Measurements from ENCODE around the gene S100A1.
"Not testable (repeated sequence)": the region's sequence is repeated elsewhere in the genome, so short reads cannot be mapped to it uniquely, and the experiment has no call there.

Gene S100A1

DNA sequence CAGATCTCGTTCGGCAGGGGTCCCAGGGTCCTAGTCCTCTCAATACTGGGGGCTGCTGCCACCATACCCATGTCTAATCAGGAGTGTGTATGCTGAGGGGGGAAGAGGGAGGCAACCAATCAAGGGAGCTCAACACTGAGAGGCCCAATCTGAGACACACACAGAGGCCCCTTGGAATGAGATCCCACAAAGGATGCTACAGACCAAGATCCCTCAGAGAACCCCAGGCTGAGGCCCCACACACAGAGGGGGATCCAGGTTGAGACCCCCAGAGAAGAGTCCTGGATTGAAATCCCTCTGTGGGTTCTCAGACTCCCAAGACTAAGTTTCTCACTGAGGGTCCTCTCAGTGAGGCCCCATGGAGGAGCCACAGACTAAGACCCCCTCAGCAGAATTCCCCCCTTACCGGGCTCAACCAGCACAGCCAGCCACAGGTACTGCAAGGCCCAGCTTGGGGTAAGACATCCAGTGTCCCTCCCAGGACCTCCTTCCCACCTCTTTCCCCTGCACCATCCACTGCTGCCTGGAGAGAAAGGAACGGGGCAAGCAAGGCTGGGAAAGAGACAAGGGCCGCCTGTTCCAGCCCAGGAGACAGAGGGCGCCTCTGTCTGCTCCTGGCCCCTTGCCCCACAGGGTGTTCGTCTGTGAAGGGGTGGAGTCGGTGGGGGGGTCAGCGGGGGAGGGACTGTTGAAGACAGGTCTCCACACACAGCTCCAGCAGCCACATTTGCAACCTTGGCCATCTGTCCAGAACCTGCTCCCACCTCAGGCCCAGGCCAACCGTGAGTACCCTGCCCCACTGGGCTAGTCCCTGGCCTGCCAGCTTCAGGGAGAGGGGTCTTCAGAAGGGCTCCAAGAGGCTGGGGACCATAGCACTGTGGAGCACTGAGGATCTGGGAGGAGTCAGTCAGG, at the start of gene S100A1:
TSS of gene S100A1 (plus strand) at position 720 of the 912 bp plus-strand sequence. CDS start 2,088 bp downstream, outside the sequence.
- peak within 1 kb of the TSS; percentile 74 for H3K4me3 ChIP-seq (ENCODE audit: low read depth, low read length)
- TF ChIP-seq, protein P1, sequence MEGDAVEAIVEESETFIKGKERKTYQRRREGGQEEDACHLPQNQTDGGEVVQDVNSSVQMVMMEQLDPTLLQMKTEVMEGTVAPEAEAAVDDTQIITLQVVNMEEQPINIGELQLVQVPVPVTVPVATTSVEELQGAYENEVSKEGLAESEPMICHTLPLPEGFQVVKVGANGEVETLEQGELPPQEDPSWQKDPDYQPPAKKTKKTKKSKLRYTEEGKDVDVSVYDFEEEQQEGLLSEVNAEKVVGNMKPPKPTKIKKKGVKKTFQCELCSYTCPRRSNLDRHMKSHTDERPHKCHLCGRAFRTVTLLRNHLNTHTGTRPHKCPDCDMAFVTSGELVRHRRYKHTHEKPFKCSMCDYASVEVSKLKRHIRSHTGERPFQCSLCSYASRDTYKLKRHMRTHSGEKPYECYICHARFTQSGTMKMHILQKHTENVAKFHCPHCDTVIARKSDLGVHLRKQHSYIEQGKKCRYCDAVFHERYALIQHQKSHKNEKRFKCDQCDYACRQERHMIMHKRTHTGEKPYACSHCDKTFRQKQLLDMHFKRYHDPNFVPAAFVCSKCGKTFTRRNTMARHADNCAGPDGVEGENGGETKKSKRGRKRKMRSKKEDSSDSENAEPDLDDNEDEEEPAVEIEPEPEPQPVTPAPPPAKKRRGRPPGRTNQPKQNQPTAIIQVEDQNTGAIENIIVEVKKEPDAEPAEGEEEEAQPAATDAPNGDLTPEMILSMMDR (conservative IDR thresholded peaks at IDR 0.05; ENCODE audit: low read depth, low read length): no peak

DNA sequence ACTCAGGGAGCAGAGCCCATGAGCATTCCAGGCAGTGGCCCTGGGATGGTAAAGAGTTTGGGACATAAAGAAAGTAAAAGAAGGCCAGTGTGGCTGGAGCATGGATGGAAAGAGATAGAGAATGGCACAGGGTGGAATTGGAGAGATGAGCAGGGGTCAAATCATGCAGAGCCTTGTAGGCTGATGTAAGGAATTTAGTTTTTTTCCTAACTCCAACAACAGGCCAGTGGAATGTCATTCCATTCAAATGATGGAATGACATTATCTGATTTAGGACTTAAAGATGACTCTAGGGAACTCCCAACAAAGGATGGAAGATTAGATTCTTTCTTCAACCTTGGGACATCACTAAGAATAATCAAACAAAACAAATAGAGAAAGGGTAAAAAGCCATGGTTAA, 49.7 kb upstream of the S100A1 start:
- DNase-seq (ENCODE audit: low read depth): no peak
- no peak overlapping the region for H3K4me3 ChIP-seq (ENCODE audit: low read depth, low read length)
- TF ChIP-seq, protein P1 (conservative IDR thresholded peaks at IDR 0.05; ENCODE audit: low read depth, low read length): no peak

More for the DNA sequence above, at the start of gene S100A1:
- DNase-seq (ENCODE audit: low read depth): no peak

DNA sequence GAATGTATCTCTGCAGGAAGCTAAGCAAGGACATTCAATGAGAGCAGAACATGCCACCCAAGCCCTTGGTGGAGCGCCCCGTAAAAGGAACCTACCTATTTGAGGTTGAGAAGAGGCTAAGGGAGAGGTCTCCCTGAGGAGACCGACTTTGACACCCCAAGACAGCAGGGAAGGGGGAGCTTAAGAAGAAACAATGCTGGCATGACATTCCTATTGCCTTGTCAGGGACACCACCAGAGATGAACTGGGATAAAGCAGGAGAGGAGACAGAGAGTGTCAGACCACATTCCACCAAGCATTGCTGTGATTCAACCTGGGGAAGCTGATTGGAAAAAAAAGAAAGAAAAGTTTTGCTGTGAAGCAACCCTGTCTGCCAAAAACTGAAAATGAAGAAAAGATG, 49.3 kb upstream of the S100A1 start:
- DNase-seq (ENCODE audit: low read depth): no peak
- H3K4me3 ChIP-seq (ENCODE audit: low read depth, low read length): no peak overlapping the region
- TF ChIP-seq, protein P1 (conservative IDR thresholded peaks at IDR 0.05; ENCODE audit: low read depth, low read length): no peak

DNA sequence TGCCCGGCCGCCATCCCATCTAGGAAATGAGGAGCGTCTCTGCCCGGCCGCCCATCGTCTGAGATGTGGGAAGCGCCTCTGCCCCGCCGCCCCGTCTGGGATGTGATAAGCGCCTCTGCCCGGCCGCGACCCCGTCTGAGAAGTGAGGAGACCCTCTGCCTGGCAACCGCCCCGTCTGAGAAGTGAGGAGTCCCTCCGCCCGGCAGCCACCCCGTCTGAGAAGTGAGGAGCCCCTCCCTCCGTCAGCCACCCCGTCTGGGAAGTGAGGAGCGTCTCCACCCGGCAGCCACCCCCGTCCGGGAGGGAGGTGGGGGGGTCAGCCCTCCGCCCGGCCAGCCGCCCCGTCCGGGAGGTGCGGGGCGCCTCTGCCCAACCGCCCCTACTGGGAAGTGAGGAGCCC, 45.4 kb upstream of the S100A1 start:
- H3K4me3 ChIP-seq (ENCODE audit: low read depth, low read length); DNase-seq (ENCODE audit: low read depth): not testable (repeated sequence)

DNA sequence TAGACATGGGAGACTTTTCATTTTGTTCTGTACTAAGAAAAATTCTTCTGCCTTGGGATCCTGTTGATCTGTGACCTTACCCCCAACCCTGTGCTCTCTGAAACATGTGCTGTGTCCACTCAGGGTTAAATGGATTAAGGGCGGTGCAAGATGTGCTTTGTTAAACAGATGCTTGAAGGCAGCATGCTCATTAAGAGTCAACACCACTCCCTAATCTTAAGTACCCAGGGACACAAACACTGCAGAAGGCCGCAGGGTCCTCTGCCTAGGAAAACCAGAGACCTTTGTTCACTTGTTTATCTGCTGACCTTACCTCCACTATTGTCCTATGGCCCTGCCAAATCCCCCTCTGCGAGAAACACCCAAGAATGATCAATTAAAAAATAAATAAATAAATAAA, 44.7 kb upstream of the S100A1 start:
- H3K4me3 ChIP-seq (ENCODE audit: low read depth, low read length); DNase-seq (ENCODE audit: low read depth): not testable (repeated sequence)

DNA sequence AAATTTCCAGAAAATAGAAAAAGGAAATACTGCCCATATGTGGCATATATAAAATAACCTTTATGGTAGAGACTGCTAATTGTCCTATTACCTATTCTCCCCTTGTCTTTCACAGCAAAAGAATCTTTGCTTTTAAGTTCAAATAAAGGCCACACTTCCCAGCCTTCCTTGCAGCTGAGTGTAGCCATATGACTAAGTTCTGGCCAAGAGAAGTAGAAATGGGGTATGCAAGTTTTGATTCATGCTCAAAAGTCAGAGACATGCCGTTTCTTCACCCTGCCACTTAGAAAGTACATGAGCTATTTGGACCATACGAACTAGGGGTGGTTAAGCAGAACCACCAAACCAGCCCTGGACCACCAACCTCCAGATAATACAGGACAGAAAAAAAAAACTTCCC, 44.3 kb upstream of the S100A1 start:
- peak; percentile 50 for DNase-seq (ENCODE audit: low read depth)
- no peak overlapping the region for H3K4me3 ChIP-seq (ENCODE audit: low read depth, low read length)
- TF ChIP-seq, protein P1 (conservative IDR thresholded peaks at IDR 0.05; ENCODE audit: low read depth, low read length): no peak

DNA sequence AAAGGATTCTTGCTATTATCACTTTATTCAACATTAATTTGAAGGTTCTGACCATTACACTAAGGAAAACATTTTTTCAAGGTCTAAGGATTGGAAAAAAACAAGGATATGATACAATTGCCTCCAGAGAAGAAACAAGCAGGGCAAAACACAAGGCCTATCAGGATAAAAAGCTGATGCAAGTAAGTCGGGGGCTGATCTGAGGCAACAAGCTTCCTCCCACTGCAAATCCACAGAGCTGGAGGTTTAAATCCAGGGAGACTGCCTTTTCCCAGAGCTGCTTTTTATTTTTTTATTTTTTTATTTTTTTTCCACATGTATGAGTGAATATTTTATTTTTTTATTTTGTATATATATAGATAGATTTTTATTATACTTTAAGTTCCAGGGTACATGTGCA, 43.2 kb upstream of the S100A1 start:
- no peak for DNase-seq (ENCODE audit: low read depth)
- TF ChIP-seq, protein P1 (conservative IDR thresholded peaks at IDR 0.05; ENCODE audit: low read depth, low read length): no peak
- no peak overlapping the region for H3K4me3 ChIP-seq (ENCODE audit: low read depth, low read length)

DNA sequence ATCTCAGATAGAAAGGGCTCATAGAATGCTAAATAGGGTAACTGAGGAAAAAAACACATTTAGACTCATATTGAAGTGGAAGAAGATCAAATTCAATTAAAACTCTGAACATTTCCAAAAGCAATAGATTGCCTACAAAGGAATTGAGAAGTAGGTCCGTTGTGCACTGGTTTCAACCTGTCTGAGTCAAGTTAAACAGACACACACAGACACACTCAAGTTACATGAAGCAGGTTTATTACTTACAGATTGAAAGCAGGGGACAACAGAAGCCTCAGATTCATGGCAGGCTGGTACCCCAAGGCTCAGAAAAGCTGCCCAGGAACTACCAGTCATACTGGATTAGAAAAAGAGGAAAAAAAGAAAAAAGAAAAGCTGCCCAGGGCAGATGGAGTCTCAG, 41.9 kb upstream of the S100A1 start:
- no peak overlapping the region for H3K4me3 ChIP-seq (ENCODE audit: low read depth, low read length)
- TF ChIP-seq, protein P1 (conservative IDR thresholded peaks at IDR 0.05; ENCODE audit: low read depth, low read length): no peak
- no peak for DNase-seq (ENCODE audit: low read depth)

Data from choroid plexus epithelial cell (primary cell).